Activated naive CD8-positive, alpha-beta T cell treated with anti-CD3 and anti-CD28 coated beads for 36 hours (primary cell): Measurements from ENCODE around the gene SUGP1. TPM values are rescaled to one million over a fixed set of nuclear protein-coding genes. Genes with fewer than 3 reads are reported as not detected.

ENCODE experiments used
- DNase-seq: peaks from one replicate; pipeline ENCODE4 v3.0.0; 2021
- H3K27ac Mint-ChIP-seq: one replicate; pipeline ENCODE4 v1.8.0; 2022; ENCODE audit warnings: mild to moderate bottlenecking, moderate library complexity, mixed read lengths
- H3K27me3 Mint-ChIP-seq: one replicate; pipeline ENCODE4 v1.8.0; 2022; ENCODE audit warnings: mild to moderate bottlenecking, mixed read lengths
- H3K36me3 Mint-ChIP-seq: one replicate; pipeline ENCODE4 v1.8.0; 2021; ENCODE audit warnings: mild to moderate bottlenecking, mixed read lengths
- H3K4me1 Mint-ChIP-seq: one replicate; pipeline ENCODE4 v1.8.0; 2021; ENCODE audit warnings: mixed read lengths
- H3K4me3 Mint-ChIP-seq: one replicate; pipeline ENCODE4 v1.8.0; 2022; ENCODE audit warnings: mild to moderate bottlenecking, moderate library complexity, mixed read lengths
- H3K9me3 Mint-ChIP-seq: one replicate; pipeline ENCODE4 v1.8.0; 2022; ENCODE audit warnings: mixed read lengths
- total RNA-seq, 2 experiments: library from RNA; stranded (reverse); gene quantifications; one replicate each; pipeline ENCODE4 v1.2.3, GENCODE V29; 2021

SUGP1 gene
- total RNA-seq, 2 experiments from 2014 or later: 58.2 to 59.4 TPM

DNA sequence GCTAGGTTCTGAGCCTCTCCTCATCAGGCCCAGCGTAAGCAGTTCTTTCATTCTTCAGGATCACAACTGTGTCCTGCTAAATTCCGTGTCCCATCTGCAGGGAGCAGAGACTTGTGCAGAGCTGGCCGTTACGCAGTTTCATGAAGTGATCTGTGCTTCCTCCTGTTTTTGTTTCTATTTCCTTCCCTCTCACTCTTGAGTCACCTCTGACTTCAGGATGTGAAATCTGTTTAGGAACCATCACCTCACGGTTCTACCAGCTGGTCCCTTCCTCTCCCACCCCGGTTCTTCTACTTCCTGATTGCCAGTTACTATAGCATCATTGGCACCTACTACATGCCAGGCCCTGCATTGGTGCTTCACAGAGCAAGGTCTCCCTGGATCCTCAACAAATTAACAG, 8.8 kb upstream of the SUGP1 start:
- H3K4me3 Mint-ChIP-seq: no peak overlapping the region
- H3K9me3 Mint-ChIP-seq: no peaks in the 10 kb centered on the region
- DNase-seq: no peak
- peaks cover 19% of the 10 kb centered on the region for H3K4me1 Mint-ChIP-seq
- H3K27me3 Mint-ChIP-seq: no peaks in the 10 kb centered on the region
- H3K27ac Mint-ChIP-seq: peak overlapping the region; percentile 64
- peaks cover 11% of the 10 kb centered on the region for H3K36me3 Mint-ChIP-seq

DNA sequence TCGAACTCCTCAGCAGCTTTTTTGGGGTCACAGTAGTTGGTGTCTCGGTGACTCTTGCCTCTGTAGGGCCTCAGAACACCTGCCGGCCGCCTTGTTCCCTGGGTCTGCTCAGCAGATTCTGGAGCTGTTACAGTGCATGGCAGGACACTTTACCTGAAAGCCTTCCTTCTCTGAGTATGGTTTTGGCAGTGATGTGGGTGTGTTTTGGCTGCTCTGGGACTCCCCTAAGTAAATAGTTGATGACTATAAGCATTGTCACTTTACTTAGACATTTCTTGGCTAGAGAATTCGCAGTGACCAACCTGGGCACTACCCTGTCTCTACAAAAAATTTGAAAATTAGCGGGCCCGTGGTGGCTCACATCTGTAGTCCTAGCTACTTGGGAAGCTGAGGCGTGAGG, 7.4 kb upstream of the SUGP1 start:
- H3K9me3 Mint-ChIP-seq: no peaks in the 10 kb centered on the region
- H3K27me3 Mint-ChIP-seq: no peaks in the 10 kb centered on the region
- H3K36me3 Mint-ChIP-seq: peaks cover 18% of the 10 kb centered on the region
- peaks cover 25% of the 10 kb centered on the region for H3K4me1 Mint-ChIP-seq
- no peak overlapping the region for H3K4me3 Mint-ChIP-seq
- no peak for DNase-seq
- peak overlapping the region; percentile 5 for H3K27ac Mint-ChIP-seq

DNA sequence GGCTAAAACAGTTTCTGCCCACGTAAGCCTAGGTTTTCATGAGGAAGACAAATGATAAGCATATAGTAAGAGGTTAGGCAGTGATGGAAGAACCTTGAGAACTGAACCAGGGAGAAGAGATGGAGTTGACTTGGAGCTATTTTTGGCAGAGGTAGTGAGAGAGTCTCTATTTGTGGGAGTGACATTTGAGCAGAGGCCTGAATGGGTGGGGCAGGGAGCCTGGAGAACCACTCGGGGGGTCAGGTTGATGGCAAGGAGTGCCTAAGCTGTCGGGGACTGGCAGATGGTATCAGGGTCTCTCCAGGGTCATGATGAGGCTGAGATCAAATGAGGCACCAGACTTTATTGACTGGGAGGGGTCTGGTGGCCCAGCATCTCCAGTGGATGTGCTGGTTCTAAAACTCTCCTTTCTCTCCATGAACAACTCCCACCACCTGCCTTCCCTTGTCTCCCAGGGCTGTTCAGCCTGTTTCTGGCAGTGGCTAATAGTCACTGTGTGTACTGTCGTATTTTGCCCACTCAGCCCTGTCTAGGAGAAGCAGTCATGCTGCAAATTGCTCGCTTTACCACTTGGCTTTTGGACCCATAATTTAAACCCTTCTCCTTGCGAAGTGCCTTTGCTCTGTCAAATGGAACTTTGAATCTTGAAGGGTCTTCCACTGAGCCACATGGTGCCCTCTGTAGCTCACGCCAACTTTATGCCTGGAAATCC, 3.9 kb upstream of the SUGP1 start:
- no peak overlapping the region for H3K4me3 Mint-ChIP-seq
- H3K36me3 Mint-ChIP-seq: peaks cover 24% of the 10 kb centered on the region
- H3K27me3 Mint-ChIP-seq: no peaks in the 10 kb centered on the region
- no peak for DNase-seq
- peaks cover 36% of the 10 kb centered on the region for H3K4me1 Mint-ChIP-seq
- H3K9me3 Mint-ChIP-seq: no peaks in the 10 kb centered on the region
- H3K27ac Mint-ChIP-seq: peak overlapping the region; percentile 40

DNA sequence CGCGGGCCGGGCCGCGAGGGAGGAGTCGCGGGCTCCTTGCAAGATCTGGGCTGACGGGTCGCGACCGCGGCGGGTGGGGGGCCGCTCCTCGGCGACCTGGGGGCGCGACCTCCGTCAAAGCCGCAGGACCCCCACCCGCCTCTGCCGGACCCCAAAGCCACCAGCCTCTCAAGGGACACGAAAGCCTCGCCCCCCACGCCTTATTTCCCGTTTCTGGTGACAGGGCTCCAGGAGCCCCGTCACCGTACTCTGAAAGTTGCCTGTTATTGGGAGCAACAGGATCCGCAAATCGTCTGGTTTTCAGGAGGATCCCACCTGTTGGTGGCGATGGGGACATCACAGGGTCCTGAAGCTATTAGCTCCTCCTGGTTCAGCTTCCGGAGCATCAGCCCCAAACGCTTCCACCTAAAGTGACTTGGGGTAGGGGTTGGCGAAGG, 850 bp upstream of the SUGP1 start:
- peaks cover 37% of the 10 kb centered on the region for H3K4me1 Mint-ChIP-seq
- H3K36me3 Mint-ChIP-seq: peaks cover 30% of the 10 kb centered on the region
- H3K9me3 Mint-ChIP-seq: no peaks in the 10 kb centered on the region

DNA sequence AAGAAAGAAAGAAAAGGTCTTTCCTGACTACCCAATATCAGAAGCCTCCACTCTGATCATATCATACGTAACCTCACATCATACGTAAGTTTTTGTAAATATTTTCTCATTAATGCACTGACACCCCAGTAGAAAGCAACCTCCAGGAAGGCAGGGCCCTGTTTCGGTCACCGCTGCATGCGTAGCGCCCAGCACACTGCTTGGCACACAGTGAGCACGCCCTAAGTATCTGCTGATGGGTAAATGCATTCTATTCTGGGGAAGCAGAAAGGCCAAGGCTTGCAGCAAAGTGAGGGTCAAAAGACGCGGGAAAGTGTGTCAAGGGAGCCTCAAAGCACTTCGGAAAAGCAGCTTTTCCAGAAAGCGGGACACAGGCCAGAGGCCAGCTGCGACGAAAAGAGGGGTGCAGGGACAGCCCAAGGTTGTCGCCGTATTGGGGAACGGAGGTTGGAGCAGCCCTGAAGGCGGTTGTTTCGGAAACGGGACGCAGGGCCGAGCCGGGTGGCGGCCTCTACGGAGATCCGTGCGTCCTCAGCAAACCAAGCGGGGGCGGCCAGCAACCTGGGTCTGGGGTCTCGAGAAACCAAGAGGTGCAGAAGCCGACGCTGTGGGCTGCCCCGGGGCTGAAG, 463 bp downstream of the SUGP1 start:
- H3K27me3 Mint-ChIP-seq: no peaks in the 10 kb centered on the region
- no peak for DNase-seq

More for the DNA sequence above, 850 bp upstream of the SUGP1 start:
- Mint-ChIP-seq H3K27me3 (no peaks in the 10 kb centered on the region), H3K4me3 (peak overlapping the region; percentile 92), H3K27ac (peak overlapping the region; percentile 83)
- DNase-seq: no peak

DNA sequence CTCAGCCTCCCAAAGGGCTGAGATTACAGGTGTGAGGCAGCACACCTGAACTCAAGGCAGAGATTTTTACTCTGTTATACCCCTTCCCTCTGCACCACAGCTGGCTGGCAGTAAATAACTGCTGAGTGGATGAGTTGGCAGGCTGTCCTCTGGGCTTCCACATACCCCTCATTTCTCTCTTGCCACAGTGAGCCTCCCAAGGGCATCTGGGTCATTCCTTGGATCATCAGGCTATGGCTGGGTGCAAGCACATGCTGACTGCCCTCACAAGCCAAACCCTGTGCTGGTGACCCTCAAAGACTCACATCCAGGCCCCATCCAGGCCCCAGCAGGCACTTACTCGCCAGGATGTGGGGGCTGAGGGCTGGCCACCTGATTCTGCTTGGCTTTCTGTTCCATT, 4.2 kb downstream of the SUGP1 start:
- no peaks in the 10 kb centered on the region for H3K9me3 Mint-ChIP-seq
- DNase-seq: no peak
- H3K27me3 Mint-ChIP-seq: no peaks in the 10 kb centered on the region
- H3K27ac Mint-ChIP-seq: no peak overlapping the region
- H3K36me3 Mint-ChIP-seq: peaks cover 24% of the 10 kb centered on the region
- H3K4me3 Mint-ChIP-seq: no peak overlapping the region
- peaks cover 32% of the 10 kb centered on the region for H3K4me1 Mint-ChIP-seq

More for the DNA sequence above, 463 bp downstream of the SUGP1 start:
- H3K9me3 Mint-ChIP-seq: no peaks in the 10 kb centered on the region
- H3K27ac Mint-ChIP-seq: peak overlapping the region; percentile 99
- H3K4me1 Mint-ChIP-seq: peaks cover 42% of the 10 kb centered on the region
- H3K4me3 Mint-ChIP-seq: peak overlapping the region; percentile 92
- peaks cover 27% of the 10 kb centered on the region for H3K36me3 Mint-ChIP-seq

DNA sequence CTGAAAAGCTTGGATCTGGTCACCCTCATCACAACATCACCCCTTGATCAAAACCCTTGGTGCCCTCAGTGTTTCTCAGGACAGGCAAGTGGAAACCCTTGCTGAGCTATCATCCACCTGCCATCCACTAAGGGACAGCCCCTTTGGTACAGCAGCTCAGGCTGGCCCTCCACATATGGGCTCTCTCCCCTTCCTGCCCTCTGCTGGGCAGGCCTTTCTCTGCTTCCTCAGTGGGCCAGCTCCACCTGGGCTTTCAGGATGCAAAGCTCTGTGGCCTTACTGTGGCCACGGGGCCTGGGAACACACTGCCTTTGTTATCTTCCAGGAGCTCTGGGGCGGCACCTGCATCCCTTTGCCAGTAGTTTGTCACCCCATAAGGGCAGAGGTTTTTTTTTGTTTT, 4.9 kb downstream of the SUGP1 start:
- Mint-ChIP-seq H3K27me3 (no peaks in the 10 kb centered on the region), H3K4me3 (no peak overlapping the region), H3K27ac (no peak overlapping the region), H3K36me3 (peaks cover 25% of the 10 kb centered on the region), H3K9me3 (no peaks in the 10 kb centered on the region), H3K4me1 (peaks cover 33% of the 10 kb centered on the region)
- no peak for DNase-seq

DNA sequence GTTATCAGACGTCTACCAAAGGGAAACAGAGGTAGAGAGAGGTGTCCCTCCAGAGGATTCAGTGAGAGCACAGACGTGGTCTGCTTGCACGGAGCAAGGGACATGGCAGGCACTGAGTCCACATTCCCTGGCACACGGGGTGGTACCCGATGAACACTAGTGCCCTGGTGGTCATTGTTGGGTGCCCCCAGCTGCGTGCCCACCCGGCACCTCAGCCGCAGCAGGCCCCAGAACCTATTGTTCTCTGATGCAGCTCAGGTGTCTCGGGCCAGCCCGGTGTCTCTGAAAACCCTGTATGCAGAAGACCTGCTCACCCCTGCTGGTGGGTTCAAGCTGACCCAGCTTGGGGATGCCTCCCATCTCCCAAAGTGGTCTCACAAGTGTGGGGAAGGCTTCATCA, 11.9 kb downstream of the SUGP1 start:
- DNase-seq: no peak
- peaks cover 12% of the 10 kb centered on the region for H3K36me3 Mint-ChIP-seq
- peaks cover 8% of the 10 kb centered on the region for H3K4me1 Mint-ChIP-seq
- H3K27me3 Mint-ChIP-seq: no peaks in the 10 kb centered on the region
- no peaks in the 10 kb centered on the region for H3K9me3 Mint-ChIP-seq
- no peak overlapping the region for H3K4me3 Mint-ChIP-seq
- no peak overlapping the region for H3K27ac Mint-ChIP-seq

DNA sequence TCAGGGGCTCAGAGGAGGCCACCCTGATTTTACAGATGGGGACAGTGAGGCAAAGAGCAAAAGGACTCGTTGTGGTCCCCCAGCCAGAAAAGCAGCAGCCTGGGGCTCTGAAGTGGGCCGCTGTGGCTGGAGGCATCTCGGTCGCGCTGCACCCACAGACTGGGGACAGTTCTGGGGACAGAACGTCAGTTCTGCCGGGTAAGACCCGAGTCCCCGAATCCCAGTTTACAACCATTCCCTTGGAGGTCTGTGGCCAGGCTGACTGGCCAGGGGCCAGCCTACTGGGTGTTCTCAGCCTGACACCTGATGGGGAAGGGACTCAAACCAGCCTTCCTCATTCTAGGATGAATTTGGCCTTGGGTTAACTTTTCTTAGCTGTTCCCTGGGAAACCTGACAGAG, 14.1 kb downstream of the SUGP1 start:
- H3K9me3 Mint-ChIP-seq: no peaks in the 10 kb centered on the region
- no peak overlapping the region for H3K27ac Mint-ChIP-seq
- peaks cover 9% of the 10 kb centered on the region for H3K36me3 Mint-ChIP-seq
- DNase-seq: no peak
- no peak overlapping the region for H3K4me3 Mint-ChIP-seq
- H3K4me1 Mint-ChIP-seq: peaks cover 2% of the 10 kb centered on the region
- no peaks in the 10 kb centered on the region for H3K27me3 Mint-ChIP-seq

DNA sequence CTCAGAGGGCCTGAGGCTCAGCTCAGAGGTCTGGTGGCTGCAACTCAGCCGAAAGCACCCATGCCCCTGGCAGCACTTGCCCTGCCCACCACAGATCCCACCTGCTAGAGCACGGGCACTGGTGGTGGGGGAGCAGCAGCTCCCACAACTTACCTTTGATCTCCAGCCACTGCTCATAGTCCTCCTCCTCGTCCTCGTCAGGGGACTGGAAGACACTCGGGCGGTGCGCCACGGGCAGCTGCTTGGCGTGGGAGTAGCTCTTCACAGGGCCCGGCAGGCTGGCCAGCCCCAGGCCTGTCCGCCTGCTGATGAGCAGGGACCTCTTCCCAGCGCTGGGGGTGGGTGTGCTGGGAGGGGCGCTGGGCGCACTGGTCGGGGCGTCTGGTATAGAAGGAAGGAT, 14.6 kb downstream of the SUGP1 start:
- no peak for DNase-seq
- Mint-ChIP-seq H3K9me3 (no peaks in the 10 kb centered on the region), H3K4me3 (no peak overlapping the region), H3K27ac (no peak overlapping the region), H3K4me1 (peaks cover 2% of the 10 kb centered on the region), H3K27me3 (no peaks in the 10 kb centered on the region), H3K36me3 (peaks cover 9% of the 10 kb centered on the region)

DNA sequence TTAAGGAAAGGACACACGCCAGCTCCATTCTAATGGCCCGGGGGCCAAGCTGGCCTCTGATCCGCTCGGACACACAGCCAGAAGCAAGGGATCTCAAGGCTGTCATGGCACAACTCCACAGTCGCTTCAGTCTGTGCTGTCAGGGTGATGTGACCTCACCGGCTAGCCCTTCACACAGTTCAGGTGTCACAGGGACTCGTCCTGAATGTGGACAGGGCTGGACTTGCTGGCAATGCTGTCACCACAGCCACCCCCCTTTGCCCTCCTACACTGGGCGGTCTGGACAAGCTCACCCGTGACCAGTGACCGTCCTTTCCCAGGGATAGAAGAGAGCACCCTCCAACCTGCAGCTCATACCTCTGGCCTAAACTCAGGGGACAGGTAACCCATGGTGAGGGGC, 15.2 kb downstream of the SUGP1 start:
- Mint-ChIP-seq H3K27me3 (no peaks in the 10 kb centered on the region), H3K4me1 (no peaks in the 10 kb centered on the region), H3K4me3 (no peak overlapping the region), H3K27ac (no peak overlapping the region), H3K36me3 (peaks cover 6% of the 10 kb centered on the region), H3K9me3 (no peaks in the 10 kb centered on the region)
- no peak for DNase-seq

DNA sequence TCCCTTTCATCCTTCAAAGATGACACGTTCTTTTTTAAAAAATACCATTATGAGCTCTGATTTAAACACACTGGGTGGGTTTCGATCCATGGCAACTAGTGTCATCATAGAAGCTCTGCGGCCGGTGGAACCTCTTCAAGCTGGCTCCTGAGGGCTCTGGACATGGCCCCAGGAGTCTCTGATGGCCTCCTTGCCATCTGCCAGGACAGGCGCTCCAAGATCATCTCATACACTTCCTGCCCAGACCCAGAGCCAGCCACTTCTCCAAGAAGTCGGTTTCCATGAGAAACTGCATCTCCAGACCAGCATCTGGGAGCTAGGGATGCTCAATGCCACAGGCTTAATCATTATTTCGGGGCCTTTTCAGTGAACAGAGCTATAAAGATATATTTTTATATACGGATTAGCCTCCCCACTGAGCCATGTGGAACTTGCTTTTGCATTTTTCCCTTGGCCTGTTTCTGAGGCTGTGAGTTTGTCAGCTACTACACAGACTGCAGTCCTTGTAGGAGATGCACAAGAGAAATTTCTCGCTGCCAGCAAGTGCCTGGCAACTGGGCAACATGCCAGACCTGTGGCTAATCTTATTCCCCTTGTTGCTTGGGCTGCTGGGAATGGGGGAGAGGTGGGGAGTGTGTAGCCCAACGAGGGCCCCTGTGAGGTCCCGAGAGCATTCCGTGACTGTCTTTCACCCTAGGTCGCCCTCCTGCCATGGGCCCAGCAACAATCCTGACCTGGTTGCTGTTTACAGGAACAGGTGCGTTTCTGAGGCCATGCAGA, 15.9 kb downstream of the SUGP1 start:
- Mint-ChIP-seq H3K4me1 (no peaks in the 10 kb centered on the region), H3K4me3 (no peak overlapping the region), H3K27ac (no peak overlapping the region), H3K36me3 (peaks cover 6% of the 10 kb centered on the region), H3K27me3 (no peaks in the 10 kb centered on the region), H3K9me3 (no peaks in the 10 kb centered on the region)
- DNase-seq: no peak

DNA sequence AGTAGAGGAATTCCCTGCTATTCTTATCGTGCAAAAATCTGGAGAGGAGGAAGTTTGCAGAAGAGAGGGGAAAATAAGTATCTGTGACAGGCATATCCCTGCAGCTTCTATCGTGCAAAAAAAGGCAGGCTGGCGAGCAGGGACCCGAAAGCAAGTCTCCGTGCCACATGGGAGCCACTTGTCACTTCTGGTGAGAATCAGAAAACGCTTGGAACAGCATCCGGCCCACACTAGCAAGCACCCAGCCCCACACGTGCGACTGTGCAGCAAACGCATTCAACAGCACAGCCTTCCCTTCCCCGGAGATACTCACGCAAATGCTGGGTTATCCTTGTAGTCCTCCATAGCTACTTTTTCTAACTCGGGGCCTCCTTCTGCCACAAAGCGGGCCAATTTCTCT, 16.9 kb downstream of the SUGP1 start:
- no peaks in the 10 kb centered on the region for H3K9me3 Mint-ChIP-seq
- H3K27ac Mint-ChIP-seq: no peak overlapping the region
- H3K36me3 Mint-ChIP-seq: peaks cover 4% of the 10 kb centered on the region
- H3K27me3 Mint-ChIP-seq: no peaks in the 10 kb centered on the region
- no peak for DNase-seq
- no peak overlapping the region for H3K4me3 Mint-ChIP-seq
- no peaks in the 10 kb centered on the region for H3K4me1 Mint-ChIP-seq

DNA sequence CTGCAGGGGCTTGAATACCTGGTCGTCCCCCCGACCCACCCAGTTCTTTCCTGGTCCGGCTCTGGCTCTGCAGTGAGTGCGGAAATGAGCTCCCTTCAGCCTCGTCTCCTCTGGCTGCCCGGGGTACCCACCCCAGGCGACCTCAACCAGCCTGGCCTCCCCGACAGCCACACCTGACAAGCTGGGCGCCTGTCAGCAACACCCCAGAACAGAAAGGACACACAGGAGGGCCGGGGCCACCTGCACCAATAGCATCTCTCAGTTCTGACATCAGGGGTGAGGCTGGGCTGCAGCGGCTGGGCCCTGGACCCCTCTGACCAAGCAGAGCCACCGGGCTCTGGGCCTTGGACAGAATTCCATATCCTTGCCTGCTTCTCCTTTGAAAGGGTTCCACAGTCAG, 19.7 kb downstream of the SUGP1 start:
- Mint-ChIP-seq H3K4me1 (no peaks in the 10 kb centered on the region), H3K4me3 (no peak overlapping the region), H3K36me3 (peaks cover 10% of the 10 kb centered on the region), H3K27ac (no peak overlapping the region), H3K9me3 (no peaks in the 10 kb centered on the region), H3K27me3 (no peaks in the 10 kb centered on the region)
- DNase-seq: no peak

DNA sequence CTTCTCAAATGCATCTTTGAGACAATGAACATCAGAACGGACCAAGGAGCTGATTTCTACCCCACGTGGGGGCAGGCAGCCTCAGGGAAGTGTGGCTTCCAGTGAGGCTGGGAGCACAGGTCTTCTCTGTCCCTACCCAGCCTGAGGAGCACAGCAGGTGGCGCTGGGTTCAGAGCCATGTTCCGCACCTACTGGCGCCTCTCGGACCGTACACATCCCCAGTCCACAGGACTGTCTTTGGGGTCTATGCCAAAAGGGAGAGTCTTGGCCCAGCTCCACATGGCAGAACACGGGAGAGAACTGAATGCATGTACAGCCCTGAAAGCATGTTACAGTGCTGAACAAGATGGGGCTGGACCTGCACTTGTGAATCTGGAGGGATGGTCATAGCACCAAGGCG, 22.6 kb downstream of the SUGP1 start:
- Mint-ChIP-seq H3K27me3 (no peaks in the 10 kb centered on the region), H3K36me3 (peaks cover 33% of the 10 kb centered on the region), H3K4me1 (no peaks in the 10 kb centered on the region), H3K4me3 (no peak overlapping the region), H3K9me3 (no peaks in the 10 kb centered on the region), H3K27ac (no peak overlapping the region)
- DNase-seq: no peak
